K562 (cell line): ENCODE results near the gene GGNBP2. TPM values are rescaled to one million over a fixed set of nuclear protein-coding genes. Genes with fewer than 3 reads are reported as not detected.

Experiments used
- ATAC-seq: fragments of 200-7000 bp; cut with Tn5 transposase; 3 replicates; pipeline ENCODE4 v1.9.1; 2020; ENCODE audit warnings: moderate library complexity
- BruUV-seq: library from RNA; stranded (reverse); fragments of 400-500 nt; replicated peaks from 2 replicates; lab custom pipeline; 2021; lab: Mats Ljungman, UMichigan
- CTCF ChIA-PET: fragments of 300-600 bp; formaldehyde crosslinking; extraction: SDS; loops from one replicate; lab custom pipeline; 2021; ENCODE audit warnings: low intra/inter-chr PET ratio; lab: Yijun Ruan, JAX
- POLR2A ChIA-PET: fragments of 300-600, 350-650 bp; sonication (Branson Sonifier 250); formaldehyde crosslinking; extraction: SDS; loops from one replicate; lab custom pipeline; 2021; ENCODE audit warnings: antibody characterized with exemption, inconsistent platforms; lab: Yijun Ruan, JAX
- DNase-seq, 4 experiments: peaks; one replicate each; pipeline versions ENCODE4 v3.0.0 to v3.0.0-alpha.2; 2011 to 2018; ENCODE audit warnings: low spot score in 3 of 4, mixed read lengths in 3 of 4; ENCODE audit errors: extremely low read depth in 1 of 4
- FAIRE-seq: peaks from 2 replicates; lab custom pipeline; 2011; peaks lifted over from hg19 to GRCh38; lab: Jason Lieb, UNC
- H2AFZ ChIP-seq: 2 replicates; pipeline ENCODE4 v1.6.0; 2011; ENCODE audit warnings: low read depth, low read length, control low read depth, inconsistent platforms
- H3K27ac ChIP-seq: fragments of 200-600 bp; 3 replicates; pipeline ENCODE4 v1.8.0; 2011; ENCODE audit warnings: low read depth, mild to moderate bottlenecking, control low read depth, inconsistent platforms, low read length, moderate library complexity, mixed read lengths; ENCODE audit errors: extremely low read depth
- H3K27me3 ChIP-seq, 2 experiments: fragments of 300-600 bp in 1 of 2; 2 replicates in 1 of 2; 3 replicates in 1 of 2; pipeline versions ENCODE4 v1.6.0 to v1.8.0; 2011; ENCODE audit warnings: inconsistent platforms in 2 of 2, low read length in 2 of 2, mild to moderate bottlenecking in 1 of 2, mixed read lengths in 1 of 2, moderate library complexity in 1 of 2; ENCODE audit not compliant: control insufficient read depth in 2 of 2, insufficient read depth in 2 of 2
- H3K36me3 ChIP-seq: fragments of 300-600 bp; 3 replicates; pipeline ENCODE4 v1.8.0; 2011; ENCODE audit warnings: mild to moderate bottlenecking, low read length, inconsistent platforms; ENCODE audit not compliant: control insufficient read depth, insufficient read depth
- H3K4me1 ChIP-seq, 2 experiments: fragments of 200-600 bp in 1 of 2; replicated peaks in 1 of 2; 2 replicates in 1 of 2; 3 replicates in 1 of 2; pipeline versions ENCODE4 v1.5.1 to v1.8.0; 2011; ENCODE audit warnings: inconsistent platforms in 2 of 2, low read length in 2 of 2, mild to moderate bottlenecking in 1 of 2, mixed read lengths in 1 of 2, moderate library complexity in 1 of 2; ENCODE audit not compliant: control insufficient read depth in 2 of 2, insufficient read depth in 2 of 2
- H3K4me2 ChIP-seq: 2 replicates; pipeline ENCODE4 v1.6.1; 2011; ENCODE audit warnings: low read length, control low read depth, inconsistent platforms, mixed read lengths; ENCODE audit not compliant: insufficient read depth
- H3K4me3 ChIP-seq: fragments of 200-600 bp; sonication (generic), shearing (Covaris generic); 2 replicates; pipeline ENCODE4 v1.5.1; 2016; ENCODE audit warnings: control low read depth, inconsistent platforms
- H3K79me2 ChIP-seq: fragments of 200-600 bp; 3 replicates; pipeline ENCODE4 v1.8.0; 2011; ENCODE audit warnings: low read length, inconsistent platforms; ENCODE audit not compliant: control insufficient read depth, insufficient read depth
- H3K9ac ChIP-seq, 2 experiments: 2 replicates each; pipeline versions ENCODE4 v1.6.0 to v1.6.1; 2011; ENCODE audit warnings: low read depth in 2 of 2, low read length in 2 of 2, control low read depth in 1 of 2, inconsistent platforms in 1 of 2, mild to moderate bottlenecking in 1 of 2, mixed read lengths in 1 of 2; ENCODE audit not compliant: insufficient read depth in 1 of 2
- H3K9me1 ChIP-seq: one replicate; pipeline ENCODE4 v1.6.0; 2011; ENCODE audit warnings: inconsistent platforms, mild to moderate bottlenecking, low read length, moderate library complexity; ENCODE audit not compliant: control insufficient read depth, insufficient read depth
- H3K9me3 ChIP-seq: replicated peaks from 2 replicates; pipeline ENCODE4 v1.5.1; 2011; ENCODE audit warnings: low read depth, low read length, inconsistent platforms; ENCODE audit not compliant: control insufficient read depth, insufficient read depth
- H4K20me1 ChIP-seq: replicated peaks from 2 replicates; pipeline ENCODE4 v1.6.1; 2011; ENCODE audit warnings: low read length, inconsistent platforms, mixed read lengths; ENCODE audit not compliant: control insufficient read depth, insufficient read depth
- C11orf30 ChIP-seq: fragments of 450-650 bp; IDR thresholded peaks from 2 replicates; pipeline ENCODE4 v1.6.1; 2016; ENCODE audit warnings: low read depth, mild to moderate bottlenecking
- MAFG ChIP-seq: fragments of 450-650 bp; conservative IDR thresholded peaks from 2 replicates; pipeline ENCODE4 v1.6.1; 2016; ENCODE audit warnings: missing genetic modification characterization, missing compliant biosample characterization
- NFE2 ChIP-seq: IDR thresholded peaks from 2 replicates; pipeline ENCODE4 v1.6.1; 2014; ENCODE audit warnings: antibody characterized with exemption, low read depth
- TAF15 ChIP-seq: fragments of 200-400 bp; formaldehyde crosslinking; IDR thresholded peaks from 2 replicates; pipeline ENCODE4 v1.6.1; 2017; ENCODE audit warnings: mild to moderate bottlenecking, low read depth, low read length, moderate library complexity
- TBP ChIP-seq: optimal IDR thresholded peaks from 2 replicates; pipeline ENCODE3; 2011; ENCODE audit warnings: low read depth, low read length, improper control_type of control experiment
- ZNF146 ChIP-seq: IDR thresholded peaks from one replicate; pipeline ENCODE4 v1.6.1; 2018; ENCODE audit warnings: missing compliant biosample characterization; ENCODE audit not compliant: unreplicated experiment
- ZNF282 ChIP-seq: sonication (generic); formaldehyde crosslinking; IDR thresholded peaks from 2 replicates; pipeline ENCODE4 v1.8.1; 2023; ENCODE audit warnings: missing genetic modification reagents
- in situ Hi-C: fragments of 300-500 bp; cut with MboI; formaldehyde crosslinking; loops from 4 replicates; pipeline ENCODE4 v1.15.0; 2018; ENCODE audit warnings: inconsistent platforms, mixed read lengths
- intact Hi-C: fragments of 100-400 bp; cut with micrococcal nuclease; formaldehyde crosslinking; loops from 2 replicates; pipeline ENCODE4 v1.14.2; 2022
- polyA plus RNA-seq, 8 experiments: library from polyadenylated mRNA; depleted of rRNA in 4 of 8; stranded (reverse) in 5 of 8; unstranded in 3 of 8; fragments of >200 nt; fragmentation: Nextera tagmentation in 2 of 8; fragmentation: Illumina TruSeq in 1 of 8; extraction: Ambion mirVana in 2 of 8; extraction: Trizol in 1 of 8; gene quantifications; 2 replicates each; pipeline versions ENCODE4 v1.2.1 to v1.2.3, GENCODE V29; 2011 to 2014; ENCODE audit warnings: inconsistent platforms in 1 of 8, missing spikeins in 1 of 8
- total RNA-seq, 7 experiments: library from RNA; depleted of rRNA in 6 of 7; stranded (reverse); fragments of >200 nt in 6 of 7; fragmentation: Illumina TruSeq in 2 of 7; extraction: Trizol in 2 of 7; gene quantifications; 2 replicates each; pipeline versions ENCODE4 v1.2.1 to v1.2.3, GENCODE V29; 2011 to 2021; ENCODE audit warnings: low replicate concordance in 1 of 7
- TF ChIP-seq, protein P1 (sequence below): fragments of 250-450 bp; sonication (Bioruptor Pico); IDR thresholded peaks from 2 replicates; pipeline ENCODE4 v1.5.0; 2020; ENCODE audit warnings: mild to moderate bottlenecking
- TF ChIP-seq, protein P2 (sequence below): sonication (generic); formaldehyde crosslinking; IDR thresholded peaks from 2 replicates; pipeline ENCODE4 v1.8.1; 2023; ENCODE audit warnings: mild to moderate bottlenecking, missing genetic modification reagents
- TF ChIP-seq, protein P3 (sequence below), 2 experiments: fragments of 450-650 bp; IDR thresholded peaks; 2 replicates each; pipeline ENCODE4 v1.6.1; 2018; ENCODE audit warnings: mild to moderate bottlenecking in 2 of 2, low read depth in 1 of 2; ENCODE audit not compliant: partially characterized antibody in 2 of 2

GGNBP2 gene
- total and polyA plus RNA-seq, 9 of the 15 experiments (the other 6 are each of a cell fraction or from before 2014, with no cell fraction given) = 35.7 to 96.6 (median 64.1) TPM

- TF ChIP-seq TBP (no peak), C11orf30 (0 out of 2 replicates have a peak, but pooled peaks have one; percentile 15), MAFG (peak; percentile 53), TAF15 (no peak)
- TF ChIP-seq, protein P1, sequence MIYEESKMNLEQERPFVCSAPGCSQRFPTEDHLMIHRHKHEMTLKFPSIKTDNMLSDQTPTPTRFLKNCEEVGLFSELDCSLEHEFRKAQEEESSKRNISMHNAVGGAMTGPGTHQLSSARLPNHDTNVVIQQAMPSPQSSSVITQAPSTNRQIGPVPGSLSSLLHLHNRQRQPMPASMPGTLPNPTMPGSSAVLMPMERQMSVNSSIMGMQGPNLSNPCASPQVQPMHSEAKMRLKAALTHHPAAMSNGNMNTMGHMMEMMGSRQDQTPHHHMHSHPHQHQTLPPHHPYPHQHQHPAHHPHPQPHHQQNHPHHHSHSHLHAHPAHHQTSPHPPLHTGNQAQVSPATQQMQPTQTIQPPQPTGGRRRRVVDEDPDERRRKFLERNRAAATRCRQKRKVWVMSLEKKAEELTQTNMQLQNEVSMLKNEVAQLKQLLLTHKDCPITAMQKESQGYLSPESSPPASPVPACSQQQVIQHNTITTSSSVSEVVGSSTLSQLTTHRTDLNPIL = no peak
- TF ChIP-seq, protein P2, sequence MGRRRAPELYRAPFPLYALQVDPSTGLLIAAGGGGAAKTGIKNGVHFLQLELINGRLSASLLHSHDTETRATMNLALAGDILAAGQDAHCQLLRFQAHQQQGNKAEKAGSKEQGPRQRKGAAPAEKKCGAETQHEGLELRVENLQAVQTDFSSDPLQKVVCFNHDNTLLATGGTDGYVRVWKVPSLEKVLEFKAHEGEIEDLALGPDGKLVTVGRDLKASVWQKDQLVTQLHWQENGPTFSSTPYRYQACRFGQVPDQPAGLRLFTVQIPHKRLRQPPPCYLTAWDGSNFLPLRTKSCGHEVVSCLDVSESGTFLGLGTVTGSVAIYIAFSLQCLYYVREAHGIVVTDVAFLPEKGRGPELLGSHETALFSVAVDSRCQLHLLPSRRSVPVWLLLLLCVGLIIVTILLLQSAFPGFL = no peak
Observed at GRCh38 chr17:36546418-36547093, 1.8 kb downstream of the GGNBP2 start (continued).

- peaks cover 92% of the 10 kb centered on the region for H3K79me2 ChIP-seq
- no peak overlapping the region for H2AFZ ChIP-seq
- H3K4me3 ChIP-seq = peak overlapping the region; percentile 85; the same call in 1 of the 2 replicates
- TF ChIP-seq ZNF146 (no peak), ZNF282 (CRISPR knock-in tag) (no peak), NFE2 (peak; percentile 46; the same call in 1 of the 2 replicates), MAFG (0 out of 2 replicates have a peak, but pooled peaks have one; percentile 18)
- TF ChIP-seq, protein P3, sequence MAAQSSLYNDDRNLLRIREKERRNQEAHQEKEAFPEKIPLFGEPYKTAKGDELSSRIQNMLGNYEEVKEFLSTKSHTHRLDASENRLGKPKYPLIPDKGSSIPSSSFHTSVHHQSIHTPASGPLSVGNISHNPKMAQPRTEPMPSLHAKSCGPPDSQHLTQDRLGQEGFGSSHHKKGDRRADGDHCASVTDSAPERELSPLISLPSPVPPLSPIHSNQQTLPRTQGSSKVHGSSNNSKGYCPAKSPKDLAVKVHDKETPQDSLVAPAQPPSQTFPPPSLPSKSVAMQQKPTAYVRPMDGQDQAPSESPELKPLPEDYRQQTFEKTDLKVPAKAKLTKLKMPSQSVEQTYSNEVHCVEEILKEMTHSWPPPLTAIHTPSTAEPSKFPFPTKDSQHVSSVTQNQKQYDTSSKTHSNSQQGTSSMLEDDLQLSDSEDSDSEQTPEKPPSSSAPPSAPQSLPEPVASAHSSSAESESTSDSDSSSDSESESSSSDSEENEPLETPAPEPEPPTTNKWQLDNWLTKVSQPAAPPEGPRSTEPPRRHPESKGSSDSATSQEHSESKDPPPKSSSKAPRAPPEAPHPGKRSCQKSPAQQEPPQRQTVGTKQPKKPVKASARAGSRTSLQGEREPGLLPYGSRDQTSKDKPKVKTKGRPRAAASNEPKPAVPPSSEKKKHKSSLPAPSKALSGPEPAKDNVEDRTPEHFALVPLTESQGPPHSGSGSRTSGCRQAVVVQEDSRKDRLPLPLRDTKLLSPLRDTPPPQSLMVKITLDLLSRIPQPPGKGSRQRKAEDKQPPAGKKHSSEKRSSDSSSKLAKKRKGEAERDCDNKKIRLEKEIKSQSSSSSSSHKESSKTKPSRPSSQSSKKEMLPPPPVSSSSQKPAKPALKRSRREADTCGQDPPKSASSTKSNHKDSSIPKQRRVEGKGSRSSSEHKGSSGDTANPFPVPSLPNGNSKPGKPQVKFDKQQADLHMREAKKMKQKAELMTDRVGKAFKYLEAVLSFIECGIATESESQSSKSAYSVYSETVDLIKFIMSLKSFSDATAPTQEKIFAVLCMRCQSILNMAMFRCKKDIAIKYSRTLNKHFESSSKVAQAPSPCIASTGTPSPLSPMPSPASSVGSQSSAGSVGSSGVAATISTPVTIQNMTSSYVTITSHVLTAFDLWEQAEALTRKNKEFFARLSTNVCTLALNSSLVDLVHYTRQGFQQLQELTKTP (IDR thresholded peaks at IDR 0.05; ENCODE audit: low read depth in 1 of 2, partially characterized antibody in 2 of 2) = no peak
- ChIA-PET CTCF (no interaction called here), POLR2A (interaction anchor here (0.9 to 2.4 kb wide), 3 partner anchors 9 to 54 kb away, joined by 3 to 6 read pairs (median 4); partner anchors contain the start of gene MRM1)
- H3K4me1 ChIP-seq = peaks cover 12% of the 10 kb centered on the region in 2 experiments; a peak in 4 of 5 replicates
- no peak for ATAC-seq
- H3K9ac ChIP-seq = peak overlapping the region in 1 of 2 experiments; percentile 89; a peak in 2 of 4 replicates
- in situ Hi-C loops (loop anchor here (5.0 kb wide), 1 partner anchor 45 kb away; the partner anchor contains the start of gene DHRS11), intact Hi-C loops (loop anchor here (10.0 kb wide), 1 partner anchor 177 kb away; no protein-coding TSS in a partner anchor)
- H3K4me2 ChIP-seq = peak overlapping the region; percentile 64
- no peak for FAIRE-seq
- peak overlapping the region; percentile 36 for H3K27ac ChIP-seq
- DNase-seq = no peak
- BruUV-seq = no TSS peak
- H3K9me3 ChIP-seq = no peaks in the 10 kb centered on the region
- H4K20me1 ChIP-seq = peaks cover 7% of the 10 kb centered on the region; the same call in 1 of the 2 replicates
- H3K9me1 ChIP-seq = no peaks in the 10 kb centered on the region
- no peaks in the 10 kb centered on the region for H3K27me3 ChIP-seq
- peaks cover 44% of the 10 kb centered on the region for H3K36me3 ChIP-seq
Observed at GRCh38 chr17:36547776-36548175, 3.1 kb downstream of the GGNBP2 start.
